ENCODE measurements around the gene DAGLA. TPM values are rescaled to one million over a fixed set of nuclear protein-coding genes. Genes with fewer than 3 reads are reported as not detected.

The DAGLA gene
- total and polyA plus RNA-seq, 10 donors, result 0.27 to 5.0 (median 3.3) TPM

DNA sequence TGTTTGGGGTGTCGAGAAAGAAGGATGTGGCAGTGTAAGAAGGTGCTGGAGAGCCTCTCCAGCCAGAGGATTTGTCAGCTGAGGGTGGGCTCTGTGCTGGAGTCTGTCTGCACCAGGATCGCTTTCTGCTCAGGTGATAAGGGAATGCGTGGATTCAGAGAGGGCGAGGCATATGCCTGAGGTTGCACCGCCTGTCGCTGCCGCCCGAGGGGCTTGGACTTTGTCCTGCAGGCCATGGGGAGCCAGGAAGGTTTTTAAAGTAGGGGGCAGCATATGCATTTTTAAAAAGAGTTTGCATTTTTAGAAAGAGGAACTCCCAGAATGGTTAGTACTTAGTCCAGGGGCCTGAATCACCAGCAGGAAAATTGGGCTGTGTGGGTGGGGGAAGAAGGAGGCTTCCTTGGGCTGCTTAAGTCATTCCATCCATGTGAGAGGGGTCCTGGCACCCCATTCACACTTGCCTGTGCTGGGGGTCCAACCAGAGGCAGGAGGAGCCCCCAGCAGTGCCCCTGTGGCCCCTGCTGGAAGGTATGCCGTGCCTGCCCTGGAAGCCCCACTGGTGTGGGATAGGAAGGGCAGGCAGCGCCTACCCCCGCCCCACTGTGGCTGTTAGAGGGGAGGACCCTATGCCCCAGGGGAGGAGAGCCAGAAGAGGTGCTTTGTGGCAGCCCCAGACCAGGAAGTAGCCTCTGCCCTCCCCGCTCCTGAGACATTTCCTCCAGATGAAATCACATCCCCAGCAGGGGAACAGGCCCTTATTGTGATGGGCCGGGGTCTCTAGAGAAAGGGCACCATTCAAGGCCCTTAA is 36.5 kb downstream of the DAGLA start:
- 66 to 75% (median 71%) methylated on average over 9 to 13 of the region's 13 CpGs for WGBS, 5 donors
- Histone ChIP-seq H3K9me3 (no peaks in the 10 kb centered on the region), H3K36me3 (no peaks in the 10 kb centered on the region), H3K4me3 (no peak overlapping the region), H3K4me1 (peaks cover 0 to 39% (median 3%) of the 10 kb centered on the region in 6 donors), H3K27ac (peak overlapping the region in 4 of 8 donors; percentile 15 to 63 (median 39)), H3K27me3 (replicated peaks in 1 of 7) (peaks cover 0 to 10% (median 0%) of the 10 kb centered on the region in 7 donors)
- no peak for TF ChIP-seq CTCF (IDR thresholded peaks at IDR 0.05 in 8 of 11, conservative IDR thresholded peaks at IDR 0.05 in 3 of 11)
- TF ChIP-seq POLR2A (IDR thresholded peaks at IDR 0.05), result no peak
- TF ChIP-seq POLR2AphosphoS5 (IDR thresholded peaks at IDR 0.05), result no peak
- intact Hi-C loops (cut with DNase I; ENCODE audit: low total_unique reads), result no loop called here
- no peak for DNase-seq

DNA sequence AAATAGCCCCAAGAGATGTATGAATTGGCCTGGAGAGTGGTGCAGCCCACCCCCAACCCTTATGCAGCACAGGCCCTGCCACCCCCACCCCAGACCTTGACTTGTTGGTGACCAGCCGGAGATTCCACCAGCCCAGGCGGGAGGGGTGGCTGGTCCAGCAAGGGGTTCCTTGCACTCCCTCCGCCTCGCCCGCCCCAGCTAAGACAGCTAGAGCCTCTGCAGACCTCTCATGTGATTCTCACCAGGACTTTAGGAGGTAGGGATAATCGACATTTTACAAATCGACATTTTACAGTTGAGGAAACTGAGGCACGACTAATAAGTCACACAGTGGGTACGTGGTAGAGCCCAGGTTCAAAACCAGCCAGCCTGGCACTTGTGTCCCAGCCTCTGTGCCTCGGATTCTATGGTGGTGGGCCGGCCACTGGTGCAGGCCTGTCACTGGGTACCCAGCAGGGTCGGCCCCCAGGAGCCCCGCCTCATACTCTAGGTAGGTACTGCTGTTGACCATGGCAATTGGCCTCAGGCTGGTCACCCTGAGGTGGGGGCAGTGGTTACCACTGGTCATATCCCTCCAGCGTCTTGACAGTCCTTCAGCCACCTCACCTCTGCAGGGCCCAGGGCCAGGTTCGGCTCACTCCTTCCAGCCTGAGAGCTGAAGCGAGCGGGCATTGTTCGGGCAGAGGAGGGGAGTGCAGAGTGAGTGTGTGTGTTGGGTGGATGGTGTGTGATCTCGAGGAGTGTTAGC is 37.3 kb downstream of the DAGLA start:
- no peak for DNase-seq
- Histone ChIP-seq H3K4me3 (no peak overlapping the region), H3K36me3 (no peaks in the 10 kb centered on the region), H3K9me3 (no peaks in the 10 kb centered on the region), H3K27ac (peak overlapping the region in 1 of 8 donors; percentile 49), H3K27me3 (replicated peaks in 1 of 7) (peaks cover 0 to 10% (median 0%) of the 10 kb centered on the region in 7 donors), H3K4me1 (peaks cover 0 to 39% (median 3%) of the 10 kb centered on the region in 6 donors)
- TF ChIP-seq POLR2A (IDR thresholded peaks at IDR 0.05) (no peak), CTCF (IDR thresholded peaks at IDR 0.05 in 8 of 11, conservative IDR thresholded peaks at IDR 0.05 in 3 of 11) (no peak), POLR2AphosphoS5 (IDR thresholded peaks at IDR 0.05) (no peak)
- WGBS, 5 donors, result 86 to 95% (median 91%) methylated on average over 10 to 19 of the region's 19 CpGs
- intact Hi-C loops (cut with DNase I; ENCODE audit: low total_unique reads), result no loop called here

GRCh38 chr11:61718046-61718531 is 37.9 kb downstream of the DAGLA start:
- Histone ChIP-seq H3K4me1 (peaks cover 0 to 39% (median 3%) of the 10 kb centered on the region in 6 donors), H3K36me3 (peaks cover 0 to 4% (median 0%) of the 10 kb centered on the region in 6 donors), H3K27me3 (replicated peaks in 1 of 7) (peaks cover 0 to 10% (median 0%) of the 10 kb centered on the region in 7 donors), H3K4me3 (peak overlapping the region in 4 of 8 donors; percentile 3 to 46 (median 19)), H3K9me3 (no peaks in the 10 kb centered on the region), H3K27ac (peak overlapping the region in 4 of 8 donors; percentile 5 to 58 (median 50))
- 50 to 71% (median 57%) methylated on average over 8 to 9 of the region's 9 CpGs for WGBS, 5 donors
- intact Hi-C loops (cut with DNase I; ENCODE audit: low total_unique reads), result no loop called here
- no peak for DNase-seq
- no peak for TF ChIP-seq POLR2AphosphoS5 (IDR thresholded peaks at IDR 0.05)

DNA sequence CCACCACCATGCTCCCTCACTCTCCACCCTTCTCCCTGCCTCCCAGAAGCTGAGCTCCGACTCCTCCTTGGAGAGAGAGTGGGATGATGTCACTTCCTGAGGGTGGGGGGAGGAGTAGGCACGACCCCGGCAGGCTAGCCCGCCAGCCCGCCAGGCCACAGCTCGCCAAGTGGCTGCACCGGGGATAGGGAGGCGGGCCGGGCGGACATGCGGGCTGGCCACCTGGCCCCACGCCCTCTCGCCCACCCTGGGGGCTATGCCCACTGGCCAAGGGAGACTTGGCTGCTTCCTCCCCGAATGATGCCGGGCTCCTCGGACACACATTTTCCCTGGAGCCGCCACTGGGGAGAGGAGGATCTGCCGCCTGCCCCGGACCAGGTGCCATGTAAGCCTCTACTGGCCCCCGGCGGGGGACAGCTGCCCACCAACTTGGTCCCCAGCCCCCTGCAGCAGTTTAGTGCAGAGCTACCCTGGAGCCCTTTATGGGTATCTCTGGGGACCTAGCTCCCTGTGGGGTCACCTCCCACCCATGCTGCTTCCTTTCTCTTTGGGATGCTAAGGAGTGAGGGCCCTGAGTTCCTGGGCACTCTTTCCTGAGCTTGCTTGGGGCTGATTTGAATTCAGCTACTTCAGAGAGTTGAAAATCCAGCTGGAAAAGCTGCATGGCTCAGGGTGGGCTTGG is 38.6 kb downstream of the DAGLA start:
- Histone ChIP-seq H3K36me3 (peaks cover 0 to 11% (median 0%) of the 10 kb centered on the region in 6 donors), H3K9me3 (no peaks in the 10 kb centered on the region), H3K27ac (peak overlapping the region in 4 of 8 donors; percentile 5 to 58 (median 50)), H3K27me3 (replicated peaks in 1 of 7) (peaks cover 0 to 10% (median 0%) of the 10 kb centered on the region in 7 donors), H3K4me3 (peak overlapping the region in 5 of 8 donors; percentile 3 to 46 (median 9)), H3K4me1 (peaks cover 0 to 35% (median 3%) of the 10 kb centered on the region in 6 donors)
- WGBS, 5 donors, result 34 to 62% (median 55%) methylated on average over 14 to 21 of the region's 21 CpGs
- TF ChIP-seq POLR2A (IDR thresholded peaks at IDR 0.05) (no peak), POLR2AphosphoS5 (IDR thresholded peaks at IDR 0.05) (peak in 2 of 3 donors; percentile 40 to 55)
- DNase-seq, result no peak
- intact Hi-C loops (cut with DNase I; ENCODE audit: low total_unique reads), result no loop called here
